Activated CD4-positive, alpha-beta T cell treated with anti-CD3 and anti-CD28 coated beads, Interleukin-2, Interleukin-6, amounts not matched to agents 100 ng/mL and 50 ng/mL, durations not matched to agents 16 hours and 8 hours (primary cell): ENCODE data around the gene IMMT.
"Not testable (repeated sequence)": the region's sequence is repeated elsewhere in the genome, so short reads cannot be mapped to it uniquely, and the experiment has no call there.

ENCODE experiments used
- DNase-seq: peaks from one replicate; pipeline ENCODE4 v3.0.0-alpha.2; 2020

The IMMT gene

GRCh38 chr2:86195055-86195807, at the start of gene IMMT:
IMMT (minus strand) TSS chr2:86195462; CDS start chr2:86195382, 80 bp downstream.
- DNase-seq, result peak; percentile 96

DNA sequence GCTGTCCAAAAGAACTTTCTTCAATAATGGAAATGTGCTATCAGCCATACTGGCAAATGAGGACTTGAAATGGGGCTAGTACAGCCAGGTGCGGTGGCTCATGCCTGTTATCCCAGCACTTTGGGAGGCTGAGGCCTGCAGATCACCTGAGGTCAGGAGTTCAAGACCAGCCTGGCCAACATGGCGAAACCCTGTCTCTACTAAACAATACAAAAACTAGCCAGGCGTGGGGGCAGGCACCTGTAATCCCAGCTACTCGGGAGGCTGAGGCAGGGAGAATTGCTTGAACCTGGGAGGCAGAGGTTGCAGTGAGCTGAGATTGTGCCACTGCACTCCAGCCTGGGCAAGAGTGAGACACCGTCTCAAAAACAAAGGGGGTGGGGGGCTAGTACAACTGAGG, 49.5 kb upstream of the IMMT start:
- not testable (repeated sequence) for DNase-seq

- DNase-seq, result no peak
These were observed 48.9 kb upstream of the IMMT start for GRCh38 chr2:86243950-86244733.

- no peak for DNase-seq
These were observed 48.0 kb upstream of the IMMT start for GRCh38 chr2:86243272-86243671.

GRCh38 chr2:86241611-86242010, 46.3 kb upstream of the IMMT start:
- DNase-seq, result no peak

- no peak for DNase-seq
These were observed 45.0 kb upstream of the IMMT start for GRCh38 chr2:86240251-86240650.

GRCh38 chr2:86239745-86240144, 44.5 kb upstream of the IMMT start:
- no peak for DNase-seq

DNA sequence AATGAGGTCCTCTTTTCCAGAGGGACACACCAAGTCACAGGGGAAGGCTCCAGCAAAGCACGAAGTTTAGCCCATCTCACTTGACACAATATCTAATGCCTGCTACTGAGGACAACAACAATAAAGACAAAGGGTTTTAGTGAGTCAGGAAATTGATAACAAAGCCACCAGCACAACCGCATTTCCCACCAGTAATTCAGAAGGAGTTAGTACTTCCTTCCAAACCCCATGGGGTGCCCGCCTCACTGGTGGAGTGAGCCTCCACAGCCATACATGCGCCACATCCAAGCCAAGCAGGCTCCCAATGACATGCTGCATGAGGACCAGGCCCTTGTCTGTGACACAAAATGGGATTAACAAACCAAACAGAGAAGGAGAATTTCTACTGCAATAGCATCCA, 44.1 kb upstream of the IMMT start:
- DNase-seq, result no peak

GRCh38 chr2:86238354-86238753, 43.1 kb upstream of the IMMT start:
- peak; percentile 68 for DNase-seq

- DNase-seq, result no peak
These were observed 41.9 kb upstream of the IMMT start for GRCh38 chr2:86237172-86237571.

DNA sequence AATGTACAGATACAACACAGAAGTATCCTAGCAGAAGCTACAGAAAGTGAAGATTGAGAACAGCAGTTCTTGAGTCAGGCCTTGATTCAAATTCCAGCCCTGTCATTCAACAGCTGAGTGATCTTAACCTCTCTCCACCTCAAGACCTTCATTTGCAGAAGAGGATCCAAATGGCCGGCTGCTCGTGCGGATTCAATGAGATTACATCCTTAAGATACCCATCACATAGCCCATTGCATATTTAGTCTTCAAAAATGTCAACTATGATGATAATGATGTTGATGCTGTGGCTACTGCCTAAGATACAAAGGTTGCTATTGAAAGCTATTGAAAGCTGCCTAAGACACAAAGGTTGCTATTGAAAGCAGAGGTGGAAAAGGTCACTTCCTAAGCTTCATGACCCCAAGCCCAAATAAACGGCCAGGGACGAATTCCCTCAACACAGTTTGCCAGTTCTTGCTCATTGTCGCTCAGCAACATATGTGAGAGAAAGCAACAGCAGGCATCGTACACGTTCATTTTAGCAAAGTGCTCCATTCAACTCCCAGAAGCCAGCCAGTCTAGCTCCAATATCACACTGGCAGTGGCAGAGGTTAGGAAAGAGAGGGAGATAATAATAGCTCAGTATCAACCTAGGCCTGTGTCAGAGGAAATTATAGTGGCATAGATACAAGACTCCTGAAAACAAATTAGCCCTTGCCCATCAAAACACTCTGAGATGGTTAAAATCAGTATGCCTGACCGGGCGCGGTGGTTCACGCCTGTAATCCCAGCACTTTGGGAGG, 40.1 kb upstream of the IMMT start:
- DNase-seq, result no peak

DNA sequence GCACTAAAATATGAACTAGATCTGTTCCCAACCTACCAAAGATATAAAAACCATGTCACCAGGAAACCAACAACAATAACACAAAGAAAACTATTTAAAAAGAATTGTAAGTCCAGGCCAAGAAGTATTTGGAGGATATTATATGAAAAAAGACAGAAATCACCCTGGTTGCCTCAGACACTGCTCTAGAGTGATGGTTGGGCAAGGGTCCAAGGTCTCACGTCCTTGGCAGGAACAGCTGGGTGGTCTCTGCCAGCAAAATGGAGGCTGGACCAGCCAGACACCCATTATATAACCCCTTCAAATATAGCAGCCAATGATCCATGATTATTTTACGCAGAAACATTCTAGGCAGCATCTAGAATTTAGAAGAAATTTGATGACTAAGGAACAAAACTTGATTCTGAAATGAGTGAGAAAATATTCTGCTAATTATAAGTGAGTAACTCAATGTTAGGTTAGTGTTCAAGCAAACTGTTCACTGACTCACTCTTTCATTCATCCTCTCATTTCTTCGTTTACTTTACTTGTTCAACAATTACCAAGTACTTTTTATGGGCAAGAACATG, 39.4 kb upstream of the IMMT start:
- no peak for DNase-seq

DNA sequence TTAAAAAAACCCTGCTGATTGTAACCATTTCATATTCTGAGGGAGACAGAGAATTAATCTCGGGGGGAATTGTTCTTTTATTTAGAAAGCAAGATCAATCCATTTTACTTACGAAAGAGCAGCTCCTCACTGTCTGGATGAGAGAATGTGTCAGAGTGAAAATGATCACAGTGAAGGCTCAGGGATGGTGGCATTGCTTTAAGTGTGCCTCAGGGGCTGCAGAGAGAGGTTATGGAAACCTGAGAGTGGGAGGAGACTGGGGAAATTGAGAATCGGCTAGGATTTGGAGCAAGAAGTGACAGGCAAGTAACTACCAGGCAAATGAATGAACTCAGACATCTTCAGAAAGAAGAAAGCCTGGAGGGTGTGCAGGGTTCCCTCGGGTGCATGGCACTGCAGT, 38.2 kb upstream of the IMMT start:
- no peak for DNase-seq

GRCh38 chr2:86232910-86233309, 37.6 kb upstream of the IMMT start:
- no peak for DNase-seq

DNA sequence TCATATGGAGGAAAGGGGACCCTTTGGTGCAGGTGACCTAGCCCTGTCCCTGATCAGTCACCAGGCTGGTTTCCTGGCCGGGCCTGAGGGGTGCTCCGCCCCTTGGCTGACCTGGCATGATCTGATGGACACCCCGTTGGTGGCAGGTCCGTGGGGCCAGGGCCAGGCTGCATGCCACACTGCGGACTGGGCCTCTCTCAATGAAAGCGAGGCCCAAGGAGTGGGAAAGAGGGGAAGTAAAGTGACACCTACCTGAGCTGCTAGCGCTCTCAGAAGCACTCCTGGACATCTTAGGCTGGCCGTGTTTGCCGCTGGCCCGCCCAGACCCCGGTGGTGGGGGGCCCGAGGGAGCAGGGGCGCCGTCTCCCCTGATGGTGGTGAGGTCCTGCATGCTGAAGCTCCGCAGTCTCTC, 37.1 kb upstream of the IMMT start:
- no peak for DNase-seq

DNA sequence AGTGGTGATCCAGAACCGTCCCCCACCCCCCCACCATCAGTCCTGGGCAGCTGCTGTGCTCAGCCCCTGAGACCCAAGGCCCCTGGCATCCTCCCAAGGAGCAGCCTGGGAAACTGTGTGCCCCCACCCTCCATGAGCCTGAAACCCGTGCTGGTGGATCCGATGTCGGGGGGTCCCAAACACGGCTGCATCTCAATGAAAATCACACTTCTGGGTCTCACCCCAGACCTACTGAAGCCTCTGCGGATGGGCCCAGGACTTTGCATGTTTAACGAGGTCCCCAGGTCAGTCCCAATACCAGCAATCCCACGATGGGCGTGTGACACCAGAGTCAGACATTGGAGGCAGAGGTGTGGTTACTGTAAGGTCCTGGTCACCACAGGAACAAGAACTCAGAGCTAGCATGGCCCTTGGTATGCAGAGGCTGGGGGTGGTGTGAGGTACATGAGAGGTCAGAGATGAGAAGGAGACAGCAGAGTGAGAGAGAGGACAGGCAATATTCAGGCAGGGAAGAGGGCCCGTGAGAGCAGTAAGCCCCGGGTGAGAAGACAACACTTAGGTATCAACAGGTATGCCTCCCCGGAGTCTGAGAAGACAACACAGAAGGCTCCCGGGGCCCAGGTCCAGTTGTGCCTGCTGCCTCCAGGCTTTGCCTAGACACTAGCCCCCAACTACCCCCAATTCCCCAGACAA, 36.6 kb upstream of the IMMT start:
- no peak for DNase-seq

GRCh38 chr2:86230961-86231360, 35.7 kb upstream of the IMMT start:
- DNase-seq, result no peak

- no peak for DNase-seq
These were observed 34.0 kb upstream of the IMMT start for GRCh38 chr2:86229221-86229620.

GRCh38 chr2:86228574-86228973, 33.3 kb upstream of the IMMT start:
- not testable (repeated sequence) for DNase-seq

GRCh38 chr2:86227685-86228084, 32.4 kb upstream of the IMMT start:
- no peak for DNase-seq

- DNase-seq, result no peak
These were observed 31.6 kb upstream of the IMMT start for GRCh38 chr2:86226636-86227520.

DNA sequence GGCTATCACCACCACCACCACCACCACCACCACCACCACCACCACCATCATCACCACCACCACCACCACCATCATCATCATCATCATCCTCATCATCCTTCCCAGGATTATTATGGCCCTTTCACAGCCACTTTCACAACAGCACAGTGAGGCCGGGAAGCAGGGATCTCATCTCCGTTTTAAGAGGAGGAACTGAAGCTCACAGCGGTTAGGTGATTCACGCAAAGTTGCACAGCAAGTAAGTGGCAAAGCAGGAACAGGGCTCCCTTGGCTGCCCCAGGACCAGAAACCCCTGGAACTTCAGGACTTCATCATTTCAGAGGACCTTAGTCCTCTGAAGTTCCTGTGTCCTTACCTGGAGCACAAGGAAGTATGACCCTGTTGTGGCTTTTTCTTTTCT, 30.8 kb upstream of the IMMT start:
- no peak for DNase-seq
